Activated naive CD8-positive, alpha-beta T cell (primary cell): ENCODE data around the gene GLIS1.

Experiments
- H3K27ac Mint-ChIP-seq: one replicate; pipeline ENCODE4 v1.8.0; 2021; ENCODE audit warnings: mixed read lengths
- H3K27me3 Mint-ChIP-seq: one replicate; pipeline ENCODE4 v1.8.0; 2021; ENCODE audit warnings: mixed read lengths
- H3K36me3 Mint-ChIP-seq: one replicate; pipeline ENCODE4 v1.8.0; 2021; ENCODE audit warnings: mixed read lengths
- H3K4me1 Mint-ChIP-seq: one replicate; pipeline ENCODE4 v1.8.0; 2021; ENCODE audit warnings: low read depth, mixed read lengths
- H3K4me3 Mint-ChIP-seq: one replicate; pipeline ENCODE4 v1.8.0; 2021; ENCODE audit warnings: mild to moderate bottlenecking, mixed read lengths
- H3K9me3 Mint-ChIP-seq: one replicate; pipeline ENCODE4 v1.8.0; 2021; ENCODE audit warnings: low read depth, mixed read lengths

The GLIS1 gene

DNA sequence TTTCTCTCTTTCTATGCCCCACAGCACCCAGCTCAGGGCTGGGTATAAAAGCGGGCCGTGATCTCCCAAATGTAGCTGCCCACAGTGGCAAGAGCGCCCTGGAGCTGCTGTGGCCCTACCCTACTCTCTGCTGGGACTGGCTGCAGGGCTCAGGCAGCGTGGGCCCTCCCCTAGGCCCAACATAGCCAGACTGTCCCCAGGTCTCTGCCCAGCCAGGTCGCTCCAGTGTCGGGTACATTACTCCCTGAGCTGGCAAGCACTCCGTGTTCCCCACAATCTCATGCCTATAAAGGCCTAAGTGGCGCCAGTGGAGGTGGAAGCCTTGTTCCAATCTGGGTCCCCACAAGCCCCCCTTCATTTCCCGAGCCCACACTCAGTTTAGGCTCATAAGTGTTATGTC is 66.2 kb downstream of the GLIS1 start:
- H3K4me1 Mint-ChIP-seq = no peaks in the 10 kb centered on the region
- no peaks in the 10 kb centered on the region for H3K36me3 Mint-ChIP-seq
- no peak overlapping the region for H3K27ac Mint-ChIP-seq
- no peak overlapping the region for H3K4me3 Mint-ChIP-seq
- no peaks in the 10 kb centered on the region for H3K9me3 Mint-ChIP-seq
- H3K27me3 Mint-ChIP-seq = no peaks in the 10 kb centered on the region

DNA sequence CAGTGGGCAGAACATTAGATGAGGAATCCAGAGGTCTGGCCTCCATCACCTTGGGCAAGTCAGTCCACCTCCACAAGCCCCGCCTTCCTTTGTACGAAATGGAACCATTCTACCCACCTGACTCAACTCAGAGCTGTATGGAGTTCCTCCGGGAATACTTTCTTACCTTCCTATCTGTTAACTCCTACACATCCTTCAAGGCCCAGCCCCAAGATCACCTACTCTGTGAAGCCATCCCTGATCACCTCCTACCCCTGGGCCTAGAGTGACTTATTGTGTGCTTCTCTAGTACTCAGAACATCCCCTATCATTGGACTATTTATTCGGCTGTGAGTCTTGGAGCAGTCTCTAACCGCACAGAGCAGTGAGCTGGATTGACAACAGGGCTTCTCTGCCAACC is 66.7 kb downstream of the GLIS1 start:
- no peaks in the 10 kb centered on the region for H3K36me3 Mint-ChIP-seq
- H3K27ac Mint-ChIP-seq = no peak overlapping the region
- no peaks in the 10 kb centered on the region for H3K27me3 Mint-ChIP-seq

DNA sequence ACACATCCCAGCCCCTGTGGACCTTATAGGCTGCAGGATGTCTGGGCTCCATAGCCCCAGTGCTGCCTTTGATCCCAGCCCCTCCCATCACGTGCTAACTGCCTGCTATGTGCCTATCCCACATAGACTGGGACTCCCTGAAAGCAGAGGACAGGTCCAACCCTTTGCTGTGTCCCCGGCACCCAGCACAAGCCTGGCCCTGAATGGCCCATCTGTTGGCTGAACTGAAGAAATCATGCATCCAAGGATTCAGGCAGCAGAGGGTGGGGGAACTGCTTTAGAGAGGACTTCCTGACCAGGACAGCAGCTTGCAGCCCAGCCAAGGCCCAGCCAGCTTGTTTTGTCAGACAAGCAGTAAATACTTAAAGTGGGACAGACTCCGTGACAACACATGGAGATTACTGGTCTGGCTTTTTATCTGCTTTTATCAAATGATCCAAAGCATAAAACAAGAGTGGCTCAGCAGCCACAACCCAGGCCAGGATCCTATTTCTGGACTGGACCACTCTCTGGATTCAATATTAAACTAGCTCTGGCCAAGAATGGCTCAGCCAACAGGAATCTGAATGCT is 69.3 kb downstream of the GLIS1 start:
- H3K9me3 Mint-ChIP-seq = no peaks in the 10 kb centered on the region
- H3K4me1 Mint-ChIP-seq = no peaks in the 10 kb centered on the region

More for the DNA sequence above, 66.7 kb downstream of the GLIS1 start:
- no peak overlapping the region for H3K4me3 Mint-ChIP-seq
- no peaks in the 10 kb centered on the region for H3K4me1 Mint-ChIP-seq
- no peaks in the 10 kb centered on the region for H3K9me3 Mint-ChIP-seq

DNA sequence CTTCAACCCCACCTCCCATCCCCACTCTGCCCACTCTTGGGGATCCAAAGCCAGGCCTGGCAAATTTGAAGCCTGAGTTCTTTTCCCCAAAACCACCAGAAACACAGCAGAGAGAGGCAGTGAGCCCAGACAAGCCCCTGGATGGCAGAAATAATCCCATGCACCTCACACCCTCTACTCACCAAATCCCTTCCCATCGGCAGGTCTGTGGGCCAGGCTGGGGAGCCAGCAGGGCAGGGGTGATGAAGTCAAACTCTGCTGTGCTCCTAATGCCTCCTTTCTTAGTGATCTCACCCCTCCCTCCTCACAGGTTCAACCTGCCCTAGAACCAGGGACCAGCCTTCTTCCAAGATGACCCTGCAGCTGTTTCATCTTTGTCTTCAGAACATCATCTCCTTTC is 72.4 kb downstream of the GLIS1 start:
- H3K4me1 Mint-ChIP-seq = no peaks in the 10 kb centered on the region
- H3K27ac Mint-ChIP-seq = no peak overlapping the region
- H3K36me3 Mint-ChIP-seq = no peaks in the 10 kb centered on the region
- H3K9me3 Mint-ChIP-seq = no peaks in the 10 kb centered on the region
- no peak overlapping the region for H3K4me3 Mint-ChIP-seq
- no peaks in the 10 kb centered on the region for H3K27me3 Mint-ChIP-seq

More for the DNA sequence above, 69.3 kb downstream of the GLIS1 start:
- Mint-ChIP-seq H3K27ac (no peak overlapping the region), H3K36me3 (no peaks in the 10 kb centered on the region), H3K27me3 (no peaks in the 10 kb centered on the region), H3K4me3 (no peak overlapping the region)

DNA sequence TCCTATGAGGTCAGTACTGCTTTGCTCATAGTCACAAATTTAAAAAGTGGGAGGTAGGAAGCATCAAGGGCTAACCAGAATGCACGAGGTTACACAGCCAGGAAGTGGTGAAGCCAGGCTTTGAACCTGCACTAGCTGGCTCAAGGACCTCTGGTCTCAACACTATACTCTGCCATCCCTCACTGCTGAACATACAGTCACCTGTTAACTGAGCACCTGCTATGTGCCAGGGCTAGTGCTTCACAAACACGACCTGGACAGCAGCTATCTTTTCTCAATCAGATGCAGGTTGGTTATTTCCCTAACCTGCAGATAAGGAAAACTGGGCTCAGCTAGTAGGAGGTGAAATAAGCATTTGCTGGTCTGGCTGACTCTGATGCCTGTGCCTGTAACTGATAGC is 73.0 kb downstream of the GLIS1 start:
- Mint-ChIP-seq H3K9me3 (no peaks in the 10 kb centered on the region), H3K4me1 (no peaks in the 10 kb centered on the region), H3K36me3 (no peaks in the 10 kb centered on the region), H3K27me3 (no peaks in the 10 kb centered on the region), H3K27ac (no peak overlapping the region), H3K4me3 (no peak overlapping the region)

DNA sequence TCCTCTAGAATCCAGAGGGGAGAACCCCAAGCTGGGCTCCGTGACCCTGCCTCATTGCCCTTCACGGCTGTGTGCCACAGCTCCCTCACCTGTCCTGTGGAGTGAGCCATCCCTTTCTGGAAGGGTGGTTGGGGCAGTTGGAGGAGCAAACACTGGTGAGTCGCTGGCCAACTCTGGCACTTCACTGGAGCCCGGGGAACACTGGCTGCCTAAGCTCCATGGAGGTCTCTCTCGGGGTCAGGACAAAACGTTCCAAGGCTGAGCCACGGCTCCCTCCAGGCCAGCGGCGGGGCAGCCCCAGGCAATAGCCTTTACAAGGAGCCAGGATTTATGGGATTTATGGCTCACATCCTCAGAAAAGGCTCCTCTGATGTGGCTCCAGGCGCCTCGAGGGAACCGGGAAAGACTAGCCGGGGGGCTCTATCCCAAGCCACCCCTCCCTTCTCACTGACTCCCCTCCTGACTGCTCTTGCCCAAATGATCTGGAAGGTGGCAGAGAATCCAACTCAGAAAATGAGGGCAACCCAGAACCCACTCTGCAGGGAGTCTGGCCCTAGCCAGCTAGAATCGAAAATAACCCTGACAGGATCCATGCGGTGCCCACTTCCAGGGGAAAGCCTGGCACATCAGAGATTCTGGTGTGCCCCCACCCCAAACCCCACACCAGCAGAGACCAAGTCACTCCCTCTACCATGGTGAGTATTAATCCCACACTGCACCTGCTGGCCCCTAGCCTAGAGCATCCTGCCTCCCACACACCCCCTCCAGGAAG is 75.2 kb downstream of the GLIS1 start:
- Mint-ChIP-seq H3K36me3 (no peaks in the 10 kb centered on the region), H3K27me3 (no peaks in the 10 kb centered on the region), H3K4me1 (no peaks in the 10 kb centered on the region), H3K9me3 (no peaks in the 10 kb centered on the region), H3K27ac (no peak overlapping the region), H3K4me3 (no peak overlapping the region)

DNA sequence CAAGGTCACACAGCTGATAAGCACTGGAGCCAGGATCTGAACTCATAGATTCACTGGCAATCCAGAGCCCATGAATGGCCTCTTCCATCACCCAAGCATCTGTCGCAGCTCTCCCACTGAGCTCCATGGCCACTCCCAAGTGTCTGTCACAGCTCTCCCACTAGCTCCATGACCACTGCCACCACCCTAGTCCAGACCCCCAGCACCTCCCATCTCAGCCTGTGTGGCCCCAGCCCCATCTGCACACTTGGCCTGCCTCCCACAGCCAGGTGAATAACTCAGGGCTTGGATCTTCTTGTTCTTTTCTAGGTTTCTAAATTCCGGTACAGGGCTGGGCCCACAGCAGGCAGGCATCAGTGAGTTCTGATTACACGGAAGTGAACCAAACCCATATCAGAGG is 76.0 kb downstream of the GLIS1 start:
- no peaks in the 10 kb centered on the region for H3K9me3 Mint-ChIP-seq
- H3K4me3 Mint-ChIP-seq = no peak overlapping the region
- H3K36me3 Mint-ChIP-seq = no peaks in the 10 kb centered on the region
- no peak overlapping the region for H3K27ac Mint-ChIP-seq
- H3K4me1 Mint-ChIP-seq = no peaks in the 10 kb centered on the region
- no peaks in the 10 kb centered on the region for H3K27me3 Mint-ChIP-seq

DNA sequence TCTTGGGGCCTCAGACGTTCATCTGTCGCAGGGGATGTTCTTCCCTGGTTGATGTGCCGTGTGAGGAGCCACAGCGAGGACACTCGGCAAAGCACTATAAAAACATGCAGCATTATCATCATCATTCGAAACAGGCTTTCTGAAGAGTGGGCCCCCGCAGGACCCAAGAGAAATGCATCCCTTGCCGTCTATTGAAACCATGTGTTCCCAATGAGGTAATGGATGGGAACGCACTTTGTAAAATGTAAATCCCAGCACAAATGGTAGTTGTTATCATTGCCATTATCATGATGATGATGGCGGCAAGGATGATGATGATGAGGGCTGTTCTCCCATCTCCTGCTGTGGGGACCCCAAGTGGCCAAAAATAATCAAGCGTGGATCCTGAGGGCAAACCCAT is 76.8 kb downstream of the GLIS1 start:
- Mint-ChIP-seq H3K9me3 (no peaks in the 10 kb centered on the region), H3K36me3 (no peaks in the 10 kb centered on the region), H3K27me3 (peaks cover 1% of the 10 kb centered on the region), H3K4me1 (no peaks in the 10 kb centered on the region), H3K4me3 (no peak overlapping the region), H3K27ac (no peak overlapping the region)

DNA sequence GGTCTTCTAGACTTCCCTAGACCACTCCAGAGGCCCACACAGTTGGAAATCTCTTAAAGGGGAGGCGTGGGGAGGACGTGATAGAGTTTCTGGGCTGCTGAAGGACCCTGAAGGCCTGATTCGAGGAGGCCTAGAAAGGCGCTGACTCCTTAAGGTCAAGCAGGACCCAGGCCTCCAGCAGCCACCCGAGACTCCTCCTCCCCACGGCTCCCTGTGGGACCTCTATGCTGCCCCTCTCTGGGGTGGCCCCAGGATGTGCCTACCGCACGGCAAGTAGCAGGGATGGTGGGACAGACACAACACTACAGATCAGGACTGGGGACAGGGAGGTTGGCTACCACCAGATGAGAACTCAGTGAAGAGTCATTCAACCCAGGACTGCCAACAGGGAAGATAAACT is 77.5 kb downstream of the GLIS1 start:
- Mint-ChIP-seq H3K36me3 (no peaks in the 10 kb centered on the region), H3K9me3 (no peaks in the 10 kb centered on the region), H3K4me3 (no peak overlapping the region), H3K27ac (no peak overlapping the region), H3K4me1 (no peaks in the 10 kb centered on the region), H3K27me3 (peaks cover 1% of the 10 kb centered on the region)

DNA sequence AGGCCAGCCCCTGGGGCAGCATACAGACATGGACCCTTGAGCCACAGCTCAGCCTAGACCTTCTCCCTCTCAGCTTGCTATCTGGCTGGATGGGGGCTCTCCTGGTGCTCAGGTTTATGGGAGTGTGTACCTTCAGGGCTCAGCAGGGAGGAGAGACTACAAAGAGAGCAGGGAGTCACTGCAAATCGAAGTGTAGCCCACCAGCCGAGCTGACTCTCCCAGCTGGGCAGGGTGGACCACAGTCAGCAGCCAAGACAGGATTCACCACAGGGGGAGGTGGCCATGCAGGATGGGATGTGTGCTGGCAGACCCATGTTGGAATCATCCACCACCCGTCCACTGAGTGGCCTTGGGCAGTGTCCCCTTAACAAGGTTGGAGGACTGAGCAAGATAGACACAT is 78.3 kb downstream of the GLIS1 start:
- peaks cover 5% of the 10 kb centered on the region for H3K27me3 Mint-ChIP-seq
- no peaks in the 10 kb centered on the region for H3K36me3 Mint-ChIP-seq
- no peak overlapping the region for H3K4me3 Mint-ChIP-seq
- H3K27ac Mint-ChIP-seq = no peak overlapping the region
- no peaks in the 10 kb centered on the region for H3K4me1 Mint-ChIP-seq
- H3K9me3 Mint-ChIP-seq = no peaks in the 10 kb centered on the region

DNA sequence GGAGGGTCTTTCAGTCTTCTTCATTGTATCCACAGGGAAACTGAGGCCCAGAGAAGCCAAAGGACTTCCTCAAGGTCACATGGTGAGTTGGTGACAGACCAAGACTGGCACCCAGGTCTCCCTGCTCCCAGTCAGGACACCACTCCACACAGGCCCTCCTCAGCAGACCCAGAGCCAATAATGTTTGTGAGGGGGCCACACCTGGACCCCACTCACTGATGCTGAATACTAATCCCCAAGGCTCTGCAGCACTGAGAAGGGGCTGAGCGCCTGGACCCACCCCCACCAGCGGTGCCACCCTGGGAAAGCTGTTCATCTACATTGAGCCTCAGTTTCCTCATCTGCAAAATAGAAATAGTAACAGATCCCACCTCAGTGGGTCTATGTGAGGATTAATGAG is 79.5 kb downstream of the GLIS1 start:
- Mint-ChIP-seq H3K4me1 (no peaks in the 10 kb centered on the region), H3K27ac (no peak overlapping the region), H3K27me3 (peaks cover 5% of the 10 kb centered on the region), H3K9me3 (no peaks in the 10 kb centered on the region), H3K4me3 (no peak overlapping the region), H3K36me3 (no peaks in the 10 kb centered on the region)

DNA sequence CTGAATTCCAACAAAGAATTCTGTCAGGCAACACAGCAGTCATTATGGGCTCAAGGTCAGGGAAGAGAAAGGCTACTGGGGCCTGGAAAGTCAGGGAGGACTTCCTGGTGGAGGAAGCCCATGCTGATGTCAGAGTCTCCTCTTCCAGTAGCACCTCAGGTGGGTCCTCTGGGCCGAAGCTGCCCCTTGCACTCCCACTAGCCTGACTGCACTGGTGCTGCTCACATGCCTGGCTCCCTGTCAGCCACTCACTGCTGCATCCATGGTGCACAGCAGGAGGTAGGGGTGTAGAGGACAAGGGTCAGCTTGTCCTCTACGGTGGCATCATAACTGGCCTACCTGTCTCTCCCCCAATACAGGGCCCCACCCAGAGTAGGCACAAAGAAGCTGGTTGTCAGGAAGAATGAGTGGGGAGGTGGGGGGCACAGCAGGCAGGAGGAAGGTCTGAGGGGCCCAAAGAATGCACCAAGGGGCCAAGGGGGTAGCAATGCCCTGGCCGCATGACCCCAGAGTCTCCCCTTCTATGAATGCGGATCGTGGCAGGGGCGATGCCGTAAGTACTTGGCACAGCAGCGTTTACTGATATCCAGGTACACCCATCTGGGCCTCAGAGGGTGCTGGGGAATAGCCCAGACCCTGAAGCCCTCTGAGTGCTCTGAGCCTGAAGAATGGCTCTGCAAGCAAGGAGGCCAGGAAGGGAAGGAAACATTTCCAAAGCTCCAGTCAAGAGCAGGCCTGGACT is 80.3 kb downstream of the GLIS1 start:
- no peak overlapping the region for H3K27ac Mint-ChIP-seq
- no peaks in the 10 kb centered on the region for H3K4me1 Mint-ChIP-seq
- H3K9me3 Mint-ChIP-seq = no peaks in the 10 kb centered on the region
- no peaks in the 10 kb centered on the region for H3K36me3 Mint-ChIP-seq
- no peak overlapping the region for H3K4me3 Mint-ChIP-seq
- peaks cover 5% of the 10 kb centered on the region for H3K27me3 Mint-ChIP-seq

DNA sequence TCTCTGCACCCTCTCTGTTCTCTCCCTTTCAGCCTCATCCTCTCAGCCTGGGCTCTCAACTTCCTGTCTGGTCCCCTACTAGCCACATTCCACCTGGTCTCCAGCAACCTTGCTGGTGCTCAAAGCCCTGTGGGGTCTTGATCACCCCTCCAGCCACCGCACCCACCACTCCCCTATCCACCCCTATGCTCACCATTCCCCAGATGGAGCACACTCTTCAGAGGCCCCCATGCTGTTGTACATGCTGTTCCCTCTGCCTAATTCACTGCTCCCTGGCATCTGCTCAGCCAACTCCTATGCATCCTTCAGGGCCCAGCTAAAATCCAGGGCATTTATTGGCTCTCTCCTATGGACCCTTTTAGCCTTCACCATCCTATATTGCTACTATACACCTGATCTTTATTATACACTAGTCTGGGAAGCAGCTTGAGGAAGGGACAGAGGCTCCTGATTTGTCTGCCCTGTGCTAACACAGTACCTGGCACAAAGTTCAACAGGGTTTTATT is 81.0 kb downstream of the GLIS1 start:
- H3K27ac Mint-ChIP-seq = no peak overlapping the region
- no peaks in the 10 kb centered on the region for H3K9me3 Mint-ChIP-seq
- no peaks in the 10 kb centered on the region for H3K4me1 Mint-ChIP-seq
- H3K4me3 Mint-ChIP-seq = no peak overlapping the region
- H3K36me3 Mint-ChIP-seq = no peaks in the 10 kb centered on the region
- peaks cover 5% of the 10 kb centered on the region for H3K27me3 Mint-ChIP-seq

DNA sequence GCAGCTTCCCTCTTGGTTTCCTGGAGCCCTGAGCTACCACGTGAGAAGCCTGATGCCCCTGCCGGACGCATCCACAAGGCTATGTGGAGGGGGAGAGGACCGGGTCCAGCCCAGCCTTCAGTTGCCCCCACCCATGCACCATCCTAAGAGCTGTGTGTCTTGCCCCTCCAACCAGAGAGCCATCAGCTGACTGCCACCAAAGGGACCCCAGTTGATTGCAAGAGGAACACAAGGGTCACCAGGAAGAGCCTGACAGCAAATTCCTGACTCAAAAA is 81.5 kb downstream of the GLIS1 start:
- Mint-ChIP-seq H3K27me3 (peaks cover 5% of the 10 kb centered on the region), H3K9me3 (no peaks in the 10 kb centered on the region), H3K27ac (no peak overlapping the region), H3K36me3 (no peaks in the 10 kb centered on the region), H3K4me3 (no peak overlapping the region), H3K4me1 (no peaks in the 10 kb centered on the region)

DNA sequence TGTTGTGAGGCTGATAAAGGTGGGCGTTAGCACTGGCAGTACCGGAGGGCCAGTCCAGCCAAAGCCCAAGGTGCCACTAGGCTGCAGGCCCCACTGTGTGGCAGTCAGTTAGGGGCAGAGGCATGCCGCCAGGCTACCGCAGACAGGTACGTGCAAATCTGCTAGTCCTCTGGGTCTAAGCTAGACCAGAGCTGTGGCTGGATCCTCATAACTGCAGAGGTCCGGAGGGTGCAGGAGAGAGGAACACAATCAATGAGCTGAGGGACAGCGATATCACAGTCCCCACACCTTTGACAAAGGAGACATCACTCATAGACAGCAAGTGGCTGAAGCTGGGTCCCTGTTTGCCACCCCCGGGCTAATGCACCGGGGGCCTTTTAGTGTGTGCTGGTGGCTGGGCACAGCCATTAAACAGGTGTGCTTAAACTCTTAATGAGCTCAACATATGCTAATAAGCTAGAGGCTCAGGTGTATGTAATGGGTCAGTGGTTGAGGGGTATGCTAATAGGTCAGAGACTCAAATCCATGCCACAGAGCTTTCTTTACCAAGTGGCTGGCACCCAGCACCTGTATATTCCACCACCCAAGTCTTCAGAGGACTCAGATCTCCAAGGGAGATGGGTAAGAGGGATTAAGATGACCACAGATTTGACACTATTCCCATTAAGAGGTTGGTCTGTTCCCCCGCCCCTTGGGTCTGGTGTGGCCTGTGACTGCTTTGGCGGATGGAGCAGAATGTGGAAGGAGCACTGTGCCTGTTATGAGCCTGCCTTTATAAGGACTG is 82.0 kb downstream of the GLIS1 start:
- no peak overlapping the region for H3K27ac Mint-ChIP-seq
- H3K4me1 Mint-ChIP-seq = no peaks in the 10 kb centered on the region
- no peaks in the 10 kb centered on the region for H3K9me3 Mint-ChIP-seq
- no peaks in the 10 kb centered on the region for H3K36me3 Mint-ChIP-seq
- H3K4me3 Mint-ChIP-seq = no peak overlapping the region
- H3K27me3 Mint-ChIP-seq = peaks cover 5% of the 10 kb centered on the region
